H1 (cell line): ENCODE data around the gene MMAA. TPM values are rescaled to one million over a fixed set of nuclear protein-coding genes. Genes with fewer than 3 reads are reported as not detected.

Source experiments
- CTCF ChIA-PET: fragments of 300-600 bp; sonication (Branson Sonifier 250); formaldehyde crosslinking; loops from one replicate; lab custom pipeline; 2021; ENCODE audit not compliant: partially characterized antibody; lab: Charles Lee
- POLR2A ChIA-PET: fragments of 300-600 bp; sonication (Branson Sonifier 250); formaldehyde crosslinking; loops from one replicate; lab custom pipeline; 2021; ENCODE audit warnings: inconsistent platforms; ENCODE audit not compliant: partially characterized antibody; lab: Charles Lee
- DNase-seq, 2 experiments: peaks; one replicate each; pipeline versions ENCODE4 v3.0.0 to v3.0.0-alpha.2; 2010 to 2022; ENCODE audit warnings: low spot score in 2 of 2, low read depth in 1 of 2, mixed read lengths in 1 of 2
- FAIRE-seq: peaks from 2 replicates; lab custom pipeline; 2011; peaks lifted over from hg19 to GRCh38; lab: Jason Lieb, UNC
- H2AFZ ChIP-seq: 2 replicates; pipeline ENCODE4 v1.8.1; 2012; ENCODE audit warnings: low read length, inconsistent platforms
- H2AK5ac ChIP-seq: 2 replicates; pipeline ENCODE4 v1.6.1; 2013; ENCODE audit warnings: low read depth, low read length
- H2BK120ac ChIP-seq: replicated peaks from 2 replicates; pipeline ENCODE3; 2013; ENCODE audit warnings: low read depth, low read length, inconsistent platforms
- H2BK12ac ChIP-seq: 2 replicates; pipeline ENCODE4 v1.6.1; 2013; ENCODE audit warnings: low read depth, low read length
- H2BK15ac ChIP-seq: 2 replicates; pipeline ENCODE4 v1.6.1; 2013; ENCODE audit warnings: low read length
- H2BK20ac ChIP-seq: 2 replicates; pipeline ENCODE4 v1.6.1; 2013; ENCODE audit warnings: low read length
- H2BK5ac ChIP-seq: 2 replicates; pipeline ENCODE4 v1.6.1; 2013; ENCODE audit warnings: low read depth, low read length
- H3K14ac ChIP-seq: 2 replicates; pipeline ENCODE4 v1.6.1; 2013; ENCODE audit warnings: inconsistent platforms; ENCODE audit not compliant: insufficient read length
- H3K18ac ChIP-seq: 2 replicates; pipeline ENCODE4 v1.6.1; 2013; ENCODE audit warnings: low read length; ENCODE audit errors: extremely low read depth
- H3K23ac ChIP-seq: 2 replicates; pipeline ENCODE4 v1.6.1; 2013; ENCODE audit warnings: inconsistent platforms; ENCODE audit not compliant: insufficient read length
- H3K23me2 ChIP-seq: 2 replicates; pipeline ENCODE4 v1.6.1; 2013; ENCODE audit warnings: low read depth, low read length
- H3K27ac ChIP-seq: 2 replicates; pipeline ENCODE4 v1.6.1; 2011; ENCODE audit warnings: low read depth, low read length, inconsistent platforms
- H3K27me3 ChIP-seq, 4 experiments: replicated peaks in 1 of 4; 1 replicate in 1 of 4; 2 replicates in 3 of 4; pipeline versions ENCODE4 v1.6.1 to v1.8.1; 2011 to 2013; ENCODE audit warnings: low read length in 3 of 4, mild to moderate bottlenecking in 3 of 4, inconsistent platforms in 2 of 4, mixed read lengths in 2 of 4, moderate library complexity in 1 of 4; ENCODE audit not compliant: control insufficient read depth in 3 of 4, insufficient read depth in 3 of 4; ENCODE audit errors: extremely low read depth in 1 of 4
- H3K36me3 ChIP-seq, 4 experiments: 2 replicates each; pipeline versions ENCODE4 v1.6.1 to v1.8.1; 2011 to 2013; ENCODE audit warnings: mild to moderate bottlenecking in 4 of 4, low read length in 3 of 4, moderate library complexity in 2 of 4, control low read depth in 1 of 4, inconsistent platforms in 1 of 4; ENCODE audit not compliant: insufficient read depth in 4 of 4, control insufficient read depth in 2 of 4
- H3K4ac ChIP-seq: replicated peaks from 2 replicates; pipeline ENCODE3; 2013; ENCODE audit warnings: low read length, low read depth, mixed read lengths, inconsistent platforms; ENCODE audit not compliant: insufficient read length
- H3K4me1 ChIP-seq, 4 experiments: replicated peaks in 1 of 4; 1 replicate in 1 of 4; 2 replicates in 3 of 4; pipeline versions ENCODE4 v1.6.1 to v1.8.1; 2011 to 2013; ENCODE audit warnings: low read length in 3 of 4, inconsistent platforms in 2 of 4, mixed read lengths in 1 of 4; ENCODE audit not compliant: insufficient read depth in 4 of 4, control insufficient read depth in 3 of 4
- H3K4me2 ChIP-seq, 2 experiments: 2 replicates each; pipeline versions ENCODE4 v1.6.1 to v1.8.1; 2011 to 2013; ENCODE audit warnings: low read depth in 2 of 2, low read length in 2 of 2, control low read depth in 1 of 2, inconsistent platforms in 1 of 2, mild to moderate bottlenecking in 1 of 2; ENCODE audit not compliant: insufficient read depth in 1 of 2
- H3K4me3 ChIP-seq, 4 experiments: fragments of 200-600, 300-600 bp in 1 of 4; sonication (generic), shearing (Covaris generic), sonication (Bioruptor Twin) in 1 of 4; 2 replicates each; pipeline versions ENCODE4 v1.5.1 to v1.8.1; 2011 to 2016; ENCODE audit warnings: low read length in 4 of 4, low read depth in 3 of 4, control low read depth in 2 of 4, inconsistent platforms in 2 of 4, mild to moderate bottlenecking in 2 of 4, mixed read lengths in 1 of 4, moderate library complexity in 1 of 4; ENCODE audit not compliant: insufficient read depth in 2 of 4; ENCODE audit errors: extremely low read depth in 1 of 4
- H3K56ac ChIP-seq: replicated peaks from 2 replicates; pipeline ENCODE3; 2013; ENCODE audit warnings: low read depth, mild to moderate bottlenecking, mixed read lengths, low read length, inconsistent platforms; ENCODE audit not compliant: insufficient read length
- H3K79me1 ChIP-seq: 2 replicates; pipeline ENCODE4 v1.6.1; 2013; ENCODE audit warnings: low read depth, low read length, control low read depth
- H3K79me2 ChIP-seq, 2 experiments: 2 replicates each; pipeline versions ENCODE4 v1.6.1 to v1.8.1; 2012 to 2013; ENCODE audit warnings: low read length in 2 of 2, mild to moderate bottlenecking in 2 of 2, inconsistent platforms in 1 of 2; ENCODE audit not compliant: insufficient read depth in 2 of 2, control insufficient read depth in 1 of 2
- H3K9ac ChIP-seq, 4 experiments: replicated peaks in 1 of 4; 1 replicate in 1 of 4; 2 replicates in 3 of 4; pipeline versions ENCODE4 v1.6.1 to v1.8.1; 2011 to 2013; ENCODE audit warnings: low read depth in 3 of 4, low read length in 3 of 4, control low read depth in 2 of 4, mild to moderate bottlenecking in 2 of 4, moderate library complexity in 2 of 4, inconsistent platforms in 1 of 4; ENCODE audit errors: extremely low read depth in 1 of 4
- H3K9me3 ChIP-seq, 2 experiments: 2 replicates each; pipeline versions ENCODE4 v1.6.1 to v1.8.1; 2012 to 2013; ENCODE audit warnings: mild to moderate bottlenecking in 2 of 2, moderate library complexity in 2 of 2, control low read depth in 1 of 2, inconsistent platforms in 1 of 2, low read depth in 1 of 2, low read length in 1 of 2, mixed read lengths in 1 of 2; ENCODE audit not compliant: insufficient read depth in 2 of 2
- H4K20me1 ChIP-seq, 2 experiments: replicated peaks in 1 of 2; 2 replicates each; pipeline versions ENCODE3 to v1.8.1; 2011 to 2013; ENCODE audit warnings: inconsistent platforms in 2 of 2, low read length in 2 of 2, mild to moderate bottlenecking in 1 of 2; ENCODE audit not compliant: insufficient read depth in 2 of 2, control insufficient read depth in 1 of 2
- H4K5ac ChIP-seq: 2 replicates; pipeline ENCODE4 v1.6.1; 2013; ENCODE audit warnings: low read length, low read depth, mixed read lengths, inconsistent platforms; ENCODE audit not compliant: insufficient read length
- H4K8ac ChIP-seq: 2 replicates; pipeline ENCODE4 v1.8.0; 2013; ENCODE audit warnings: mild to moderate bottlenecking, moderate library complexity, low read length, inconsistent platforms; ENCODE audit not compliant: insufficient read depth; ENCODE audit errors: extremely low read depth
- H4K91ac ChIP-seq: replicated peaks from 2 replicates; pipeline ENCODE3; 2013; ENCODE audit warnings: low read length, mixed read lengths, inconsistent platforms; ENCODE audit not compliant: insufficient read length
- ASH2L ChIP-seq: fragments of 200-600, 300-600 bp; sonication (generic); IDR thresholded peaks from one replicate; pipeline ENCODE4 v1.7.1; 2017; ENCODE audit warnings: low read length
- BACH1 ChIP-seq: IDR thresholded peaks from 2 replicates; pipeline ENCODE4 v1.6.1; 2012; ENCODE audit warnings: low read length, improper control_type of control experiment
- BRCA1 ChIP-seq: IDR thresholded peaks from 2 replicates; pipeline ENCODE4 v1.6.1; 2012; ENCODE audit warnings: low read depth, low read length, improper control_type of control experiment
- EGR1 ChIP-seq: IDR thresholded peaks from 2 replicates; pipeline ENCODE4 v1.6.1; 2011; ENCODE audit warnings: low read depth, low read length, borderline replicate concordance
- RBBP5 ChIP-seq: IDR thresholded peaks from 2 replicates; pipeline ENCODE4 v1.7.1; 2012; ENCODE audit warnings: low read depth, mild to moderate bottlenecking, inconsistent platforms, low read length, moderate library complexity, borderline replicate concordance
- SIX5 ChIP-seq: IDR thresholded peaks from 2 replicates; pipeline ENCODE4 v1.6.1; 2011; ENCODE audit warnings: mild to moderate bottlenecking, low read depth, low read length
- SRF ChIP-seq: IDR thresholded peaks from 2 replicates; pipeline ENCODE4 v1.6.1; 2011; ENCODE audit warnings: mild to moderate bottlenecking, low read depth, low read length, moderate library complexity
- TAF7 ChIP-seq: optimal IDR thresholded peaks from 2 replicates; pipeline ENCODE3; 2011; ENCODE audit warnings: low read depth, mild to moderate bottlenecking, inconsistent platforms, low read length, moderate library complexity, borderline replicate concordance
- WGBS, 2 experiments: shearing (Covaris generic) in 1 of 2; methylation state at CpG; one replicate each; pipeline versions ENCODE4 v1.1.6 to v1.1.7; 2013 to 2015; ENCODE audit warnings: low lambda C conversion rate in 2 of 2, mixed read lengths in 2 of 2, inconsistent platforms in 1 of 2, low coverage in 1 of 2, missing lambda C conversion rate in 1 of 2; ENCODE audit not compliant: insufficient replicate concordance in 2 of 2, insufficient coverage in 1 of 2, insufficient read length in 1 of 2; ENCODE audit errors: extremely low coverage in 1 of 2, missing lambda C conversion rate in 1 of 2; 5-methylcytosine and 5-hydroxymethylcytosine counted together
- long read RNA-seq, 2 experiments: library from RNA in 1 of 2; library from capped mRNA in 1 of 2; stranded (forward); transcript quantifications; one replicate each; pipeline ENCODE4 v2.0.0, GENCODE V29; 2021; ENCODE audit warnings: inconsistent platforms in 1 of 2
- polyA minus RNA-seq, 3 experiments: library from RNA; depleted of rRNA, polyadenylated mRNA; stranded (reverse); fragments of >200 nt; gene quantifications; 1 replicate in 2 of 3; 2 replicates in 1 of 3; pipeline ENCODE4 v1.2.3, GENCODE V29; 2011
- polyA plus RNA-seq, 7 experiments: library from polyadenylated mRNA; depleted of rRNA in 3 of 7; stranded (reverse) in 5 of 7; unstranded in 2 of 7; fragments of >200 nt in 5 of 7; fragments of 200-250 nt in 2 of 7; gene quantifications; 1 replicate in 5 of 7; 2 replicates in 1 of 7; 4 replicates in 1 of 7; pipeline versions ENCODE4 v1.2.1 to v1.2.3, GENCODE V29; 2011 to 2013; ENCODE audit warnings: missing spikeins in 2 of 7, mixed read lengths in 2 of 7
- total RNA-seq: library from RNA; stranded (reverse); fragmentation: NEBNext Ultra II Directional; extraction: Animal tissue kit (Norgen Biotek cat#: 25700); gene quantifications from 2 replicates; pipeline ENCODE4 v1.2.1, GENCODE V29; 2021
- TF ChIP-seq, protein P1 (sequence below): IDR thresholded peaks from 2 replicates; pipeline ENCODE4 v1.6.1; 2012; ENCODE audit warnings: inconsistent platforms

MMAA gene
- total RNA-seq (3.6 and 4.9 TPM in 2 replicates), polyA plus RNA-seq (2011; rRNA removed) (0.77 and 0.98 TPM in 2 replicates), polyA minus RNA-seq (2011; rRNA and poly(A)+ RNA removed) (1.6 and 2.3 TPM in 2 replicates)
- polyA plus RNA-seq (2011; cell fraction: cytosol; rRNA removed) = 1.5 TPM
- 0.58 TPM for polyA plus RNA-seq (2011; cell fraction: nucleus; rRNA removed)
- 2.3 to 3.1 TPM (median 2.4 TPM) in 4 replicates for polyA plus RNA-seq (2012, experiment 1 of 2)
- polyA plus RNA-seq (2012, experiment 2 of 2) = 0.25 TPM
- 3.4 TPM for polyA plus RNA-seq (2013, experiment 1 of 2)
- polyA plus RNA-seq (2013, experiment 2 of 2) = 3.5 TPM
- polyA minus RNA-seq (2011; cell fraction: cytosol; rRNA and poly(A)+ RNA removed) = 2.1 TPM
- 2.1 TPM for polyA minus RNA-seq (2011; cell fraction: nucleus; rRNA and poly(A)+ RNA removed)
- long read RNA-seq, experiment 1, partial matches to known transcripts = 3 of 6 reads
- long read RNA-seq, experiment 1, other reads (novel, unspliced or antisense) = 1 of 6 reads
- long read RNA-seq, experiment 2, full-length matches to known transcripts = 3 of 5 reads
- long read RNA-seq, experiment 2, partial matches to known transcripts = 2 of 5 reads
- long read RNA-seq, experiment 2, other reads (novel, unspliced or antisense) = 0 of 5 reads

- Histone ChIP-seq H3K36me3 (no peaks in the 10 kb centered on the region; a peak in 1 of 8 replicates), H3K4me3 (peak within 1 kb of the TSS; percentile 71 to 96 (median 80)), H2AK5ac (no peak within 1 kb of the TSS), H4K91ac (peak within 1 kb of the TSS; percentile 97), H3K79me1 (no peaks in the 10 kb centered on the region), H3K27ac (peak within 1 kb of the TSS; percentile 74; the same call in 1 of the 2 replicates), H4K20me1 (no peaks in the 10 kb centered on the region), H3K14ac (peak within 1 kb of the TSS; percentile 72), H4K8ac (peak within 1 kb of the TSS; percentile 97), H3K4ac (peak within 1 kb of the TSS; percentile 5), H3K9me3 (peaks cover 2 to 4% of the 10 kb centered on the region in 2 experiments; a peak in 2 of 4 replicates), H3K79me2 (no peaks in the 10 kb centered on the region; a peak in 1 of 4 replicates), H2BK5ac (peak within 1 kb of the TSS; percentile 80; the same call in 1 of the 2 replicates), H3K9ac (peak within 1 kb of the TSS; percentile 74 to 94 (median 82)), H2BK120ac (peak within 1 kb of the TSS; percentile 6), H3K23me2 (peaks cover 4% of the 10 kb centered on the region), H2BK15ac (no peak within 1 kb of the TSS), H3K18ac (peak within 1 kb of the TSS; percentile 98), H4K5ac (peak within 1 kb of the TSS; percentile 91), H3K56ac (peak within 1 kb of the TSS; percentile 32), H3K4me2 (peak within 1 kb of the TSS; percentile 64 to 67), H3K4me1 (peaks cover 0 to 5% (median 2%) of the 10 kb centered on the region in 4 experiments; a peak in 4 of 7 replicates), H2BK20ac (no peak within 1 kb of the TSS), H2AFZ (peak within 1 kb of the TSS; percentile 72), H3K23ac (no peak within 1 kb of the TSS), H3K27me3 (no peaks in the 10 kb centered on the region), H2BK12ac (no peak within 1 kb of the TSS; the same call in 1 of the 2 replicates)
- DNase-seq = peak; percentile 59 to 95
- ChIA-PET CTCF (interaction anchor here (0.6 to 1.7 kb wide), 17 partner anchors 9 to 440 kb away, joined by 3 to 6 read pairs (median 3); partner anchors contain the start of gene ZNF827), POLR2A (interaction anchor here (1.0 to 1.2 kb wide), 2 partner anchors 9 to 489 kb away, joined by 3 read pairs; no protein-coding TSS in a partner anchor)
- no peak for FAIRE-seq
- 1% methylated on average over 57 of the region's 66 CpGs; no CpG with 5 or more reads in 1 of the 2 experiments for WGBS, 2 experiments
- TF ChIP-seq SRF = no peak
- peak; percentile 23 for TF ChIP-seq TAF7
- TF ChIP-seq EGR1 = peak; percentile 91
- TF ChIP-seq, protein P1, sequence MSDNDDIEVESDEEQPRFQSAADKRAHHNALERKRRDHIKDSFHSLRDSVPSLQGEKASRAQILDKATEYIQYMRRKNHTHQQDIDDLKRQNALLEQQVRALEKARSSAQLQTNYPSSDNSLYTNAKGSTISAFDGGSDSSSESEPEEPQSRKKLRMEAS = peak; percentile 85
- TF ChIP-seq SIX5 = no peak
- no peak for TF ChIP-seq BRCA1
- TF ChIP-seq RBBP5 = peak; percentile 99
- peak; percentile 65 for TF ChIP-seq BACH1
- peak; percentile 98 for TF ChIP-seq ASH2L
These were observed at the start of gene MMAA for GRCh38 chr4:145618932-145619638. TSS of gene MMAA (plus strand) at chr4:145619385. CDS start at chr4:145639140, 19,755 bp downstream.
